Stimulated activated CD8-positive, alpha-beta memory T cell treated with anti-CD3 and anti-CD28 coated beads, Interleukin-7, amount 100 ng/mL, for 24 hours (primary cell): ENCODE data around the gene KMT2B.
"Not testable (repeated sequence)": the region's sequence is repeated elsewhere in the genome, so short reads cannot be mapped to it uniquely, and the experiment has no call there.

Experiments used
- DNase-seq: peaks from one replicate; pipeline ENCODE4 v3.0.0-alpha.2; 2020; ENCODE audit warnings: low read depth

Gene KMT2B

GRCh38 chr19:35712567-35713505 lies 5.0 kb upstream of the KMT2B start:
- DNase-seq, result peak; percentile 67

- no peak for DNase-seq
Observed at GRCh38 chr19:35713506-35713850, 4.3 kb upstream of the KMT2B start.

- DNase-seq, result no peak
Observed at GRCh38 chr19:35713904-35714495, 3.8 kb upstream of the KMT2B start.

GRCh38 chr19:35714601-35715354 lies 3.0 kb upstream of the KMT2B start:
- DNase-seq, result no peak

- DNase-seq, result no peak
Observed at GRCh38 chr19:35715355-35715809, 2.4 kb upstream of the KMT2B start.

GRCh38 chr19:35715981-35716800 lies 1.6 kb upstream of the KMT2B start:
- no peak for DNase-seq

GRCh38 chr19:35716801-35717664 lies 770 bp upstream of the KMT2B start:
- DNase-seq, result peak; percentile 88

GRCh38 chr19:35718345-35719041 lies 690 bp downstream of the KMT2B start:
- no peak for DNase-seq

GRCh38 chr19:35719402-35720162 lies 1.8 kb downstream of the KMT2B start:
- DNase-seq, result no peak

GRCh38 chr19:35720163-35720524 lies 2.3 kb downstream of the KMT2B start:
- DNase-seq, result no peak

GRCh38 chr19:35720648-35721047 lies 2.8 kb downstream of the KMT2B start:
- DNase-seq, result no peak

- no peak for DNase-seq
Observed at GRCh38 chr19:35721374-35721773, 3.6 kb downstream of the KMT2B start.

- DNase-seq, result no peak
Observed at GRCh38 chr19:35722461-35722860, 4.7 kb downstream of the KMT2B start.

- no peak for DNase-seq
Observed at GRCh38 chr19:35722897-35723296, 5.1 kb downstream of the KMT2B start.

GRCh38 chr19:35723671-35724070 lies 5.9 kb downstream of the KMT2B start:
- DNase-seq, result no peak

- not testable (repeated sequence) for DNase-seq
Observed at GRCh38 chr19:35724132-35724531, 6.3 kb downstream of the KMT2B start.

- DNase-seq, result no peak
Observed at GRCh38 chr19:35724560-35724959, 6.8 kb downstream of the KMT2B start.

GRCh38 chr19:35725216-35725861 lies 7.5 kb downstream of the KMT2B start:
- DNase-seq, result no peak
